Activated naive CD8-positive, alpha-beta T cell treated with anti-CD3 and anti-CD28 coated beads, Interleukin-2, amount 50 U/mL, for 16 hours (primary cell): ENCODE measurements around the gene ITGAV.

Source experiments
- DNase-seq: peaks from one replicate; pipeline ENCODE4 v3.0.0-alpha.2; 2020; ENCODE audit warnings: low read depth, low spot score

Gene ITGAV

DNA sequence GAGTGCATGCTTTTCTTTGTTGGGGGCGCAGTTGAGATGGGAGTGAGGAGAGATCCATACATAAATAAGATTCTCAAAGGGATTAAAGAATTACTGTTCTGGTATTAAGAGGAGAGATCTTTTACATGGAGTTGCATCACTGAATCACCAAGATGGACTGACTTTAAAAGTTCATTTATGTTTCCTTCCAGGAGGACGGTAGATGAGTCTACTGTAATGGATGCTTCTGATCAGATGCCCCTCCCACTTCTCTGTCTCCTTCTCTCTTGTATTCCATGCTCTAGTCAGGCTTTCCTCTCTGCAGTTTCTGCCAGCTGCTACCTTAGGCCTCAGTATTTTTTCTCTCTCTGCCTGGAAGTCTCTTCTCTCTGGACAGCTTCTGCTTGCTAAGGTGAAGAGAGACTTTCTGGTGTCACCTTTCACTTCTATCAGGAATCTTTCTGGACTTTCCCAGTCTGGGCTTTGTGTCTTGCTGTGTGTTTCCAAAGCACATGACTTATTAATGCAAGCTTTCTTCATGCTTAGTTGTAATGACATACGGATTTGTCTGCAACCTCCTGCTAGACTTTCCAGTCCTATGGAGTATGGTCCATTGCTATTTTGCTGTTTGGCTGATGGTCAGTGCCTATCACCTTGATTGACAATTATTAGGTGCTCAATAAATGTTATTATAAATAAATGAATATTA lies 127.6 kb downstream of the ITGAV start:
- DNase-seq = no peak

DNA sequence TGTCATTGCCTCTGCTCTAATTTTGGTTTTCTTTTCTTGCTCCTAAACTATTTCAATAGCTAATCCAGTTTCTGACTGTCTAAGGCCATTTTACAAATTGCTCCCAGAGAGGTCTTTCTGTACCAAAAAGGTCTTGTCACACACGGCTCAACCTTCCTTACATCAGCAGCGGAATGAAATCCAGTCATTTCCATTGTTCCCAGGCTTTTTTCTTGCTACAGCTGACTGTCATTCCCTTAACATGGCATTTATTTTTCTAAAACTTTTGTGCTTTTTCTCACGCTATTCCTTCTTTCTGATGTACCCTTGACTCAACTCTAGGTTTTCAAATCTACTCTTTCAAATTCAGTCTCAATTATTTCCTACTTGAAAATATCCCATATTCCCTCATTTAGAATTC lies 128.3 kb downstream of the ITGAV start:
- DNase-seq = no peak

DNA sequence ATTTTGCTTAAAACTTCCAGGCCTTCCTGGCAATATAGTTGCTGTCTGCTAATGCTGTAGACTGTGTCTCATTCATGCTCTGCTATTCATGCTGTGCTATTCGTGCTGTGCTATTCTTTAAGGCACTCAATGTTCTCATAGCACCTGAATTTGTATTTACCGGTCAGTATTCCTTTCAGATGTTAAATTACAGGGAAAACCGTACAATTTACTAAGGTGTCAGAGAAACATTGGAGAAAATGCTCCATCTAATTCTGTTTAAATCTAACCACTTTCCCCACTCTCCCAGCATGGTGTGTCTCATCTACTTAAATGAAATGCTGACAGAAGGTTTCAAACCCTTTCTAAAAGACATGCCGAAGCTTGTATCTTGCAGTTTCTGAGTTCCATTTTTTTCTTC lies 129.0 kb downstream of the ITGAV start:
- DNase-seq = no peak

DNA sequence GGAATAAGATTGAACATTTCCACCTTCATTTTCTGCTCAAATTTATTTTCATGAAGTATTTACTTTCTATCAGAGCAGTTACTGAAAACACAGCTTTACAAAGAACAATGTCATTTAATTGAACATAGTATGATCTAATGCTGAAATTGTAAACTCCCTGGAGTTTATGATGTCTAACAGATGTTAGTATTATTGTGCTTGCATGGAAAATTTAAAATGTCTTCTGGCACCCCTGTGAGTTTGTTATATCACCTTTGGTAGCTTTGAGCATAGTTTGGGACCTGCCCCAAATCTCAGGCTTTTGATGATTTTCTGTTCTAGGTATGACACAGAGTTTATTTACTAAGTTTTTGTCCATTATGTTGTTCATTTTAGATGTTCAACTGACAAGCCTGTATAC lies 132.1 kb downstream of the ITGAV start:
- DNase-seq = no peak

DNA sequence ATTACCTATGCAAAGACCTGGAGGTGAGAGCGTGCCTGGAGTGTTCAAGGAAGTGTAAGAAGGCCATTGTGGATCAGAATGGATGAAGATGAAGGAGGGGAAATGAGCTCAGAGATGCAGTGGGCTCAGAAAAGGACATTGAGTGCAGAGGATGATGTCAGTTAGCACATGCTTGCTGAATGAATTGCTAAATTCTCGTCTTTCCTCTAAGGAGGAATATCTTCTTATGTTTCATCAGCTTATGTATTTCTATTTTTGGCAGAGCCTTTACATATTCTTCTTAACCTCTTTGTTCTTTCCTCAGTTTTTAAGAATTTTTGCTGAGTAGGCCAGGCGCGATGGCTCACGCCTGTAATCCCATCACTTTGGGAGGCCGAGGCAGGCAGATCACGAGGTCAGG lies 134.9 kb downstream of the ITGAV start:
- DNase-seq = no peak

DNA sequence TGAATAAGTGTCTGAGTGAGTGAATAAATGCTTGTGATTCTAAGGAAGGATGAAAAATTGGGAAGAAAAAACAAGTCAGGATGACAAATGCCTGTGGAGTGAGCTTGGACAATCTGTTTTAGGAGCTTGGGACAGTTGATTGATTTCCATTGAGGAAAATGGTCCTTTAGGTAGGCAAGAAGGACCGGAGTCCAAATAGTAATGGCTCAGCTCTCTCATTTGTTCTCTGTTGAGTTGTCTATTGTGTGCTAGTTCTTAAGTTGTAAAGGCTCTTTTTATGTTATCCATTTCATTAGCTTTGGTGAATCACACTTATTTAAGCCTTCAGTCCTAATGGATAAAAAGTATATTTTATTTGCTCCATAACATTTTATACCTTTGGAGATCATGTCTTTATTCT lies 135.9 kb downstream of the ITGAV start:
- no peak for DNase-seq

DNA sequence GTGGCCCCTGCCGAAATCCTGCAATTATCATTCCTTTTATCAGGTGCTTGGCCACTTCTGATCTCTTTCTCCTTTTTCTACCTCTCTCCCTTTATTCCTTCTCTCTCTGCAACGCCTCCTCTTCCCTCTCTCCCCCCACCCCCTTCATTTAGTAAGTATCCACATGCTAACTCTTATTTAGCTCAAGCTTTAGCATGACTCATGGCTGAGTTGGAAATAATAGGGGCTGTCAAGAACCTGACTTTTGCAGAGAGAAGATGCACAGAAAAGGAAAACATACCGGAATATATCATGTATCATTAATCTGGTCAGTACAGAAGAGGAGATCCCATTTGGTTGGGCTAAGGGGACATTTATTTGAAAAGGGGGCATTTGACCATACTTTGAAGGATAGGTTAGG lies 137.1 kb downstream of the ITGAV start:
- DNase-seq = no peak

DNA sequence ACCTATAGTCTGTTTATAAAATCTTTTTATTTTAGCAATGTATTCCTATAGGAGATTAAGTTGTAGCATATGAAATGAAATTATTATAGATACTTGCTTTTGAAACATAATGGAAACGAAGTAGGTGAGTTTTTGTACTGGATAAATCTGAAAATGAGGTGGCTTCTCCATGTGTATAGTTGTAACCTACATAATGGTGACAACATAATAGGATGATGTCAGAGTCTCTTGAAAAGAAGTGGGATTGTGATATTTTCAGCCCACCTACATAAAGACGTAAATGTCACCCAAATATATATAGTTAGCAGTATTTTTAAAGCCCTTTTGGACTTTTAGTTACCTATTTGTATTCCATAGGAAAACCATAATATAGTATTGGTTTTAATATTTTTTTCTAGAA lies 138.8 kb downstream of the ITGAV start:
- no peak for DNase-seq
